T-helper 17 cell (primary cell): ENCODE data around the gene ADAMTSL1. TPM values are rescaled to one million over a fixed set of nuclear protein-coding genes. Genes with fewer than 3 reads are reported as not detected.

ENCODE experiments used
- ATAC-seq: fragments of 150-1000 bp; cut with Tn5 transposase; 2 replicates; pipeline ENCODE4 v1.10.0; 2021; ENCODE audit warnings: mild to moderate bottlenecking, moderate library complexity
- DNase-seq, 3 donors: peaks; one replicate each; pipeline versions ENCODE4 v3.0.0 to v3.0.0-alpha.2; 2020 to 2021
- H3K9me3 ChIP-seq: one replicate; pipeline ENCODE4 v1.7.0; 2013; ENCODE audit warnings: low read length, mild to moderate bottlenecking; ENCODE audit not compliant: control insufficient read depth, poor library complexity, severe bottlenecking
- H3K27ac Mint-ChIP-seq: one replicate; pipeline ENCODE4 v1.8.0; 2022; ENCODE audit warnings: mild to moderate bottlenecking, moderate library complexity, mixed read lengths
- H3K27me3 Mint-ChIP-seq: one replicate; pipeline ENCODE4 v1.8.0; 2022; ENCODE audit warnings: mixed read lengths
- H3K36me3 Mint-ChIP-seq: one replicate; pipeline ENCODE4 v1.8.0; 2022; ENCODE audit warnings: low read depth, mixed read lengths
- H3K4me1 Mint-ChIP-seq: one replicate; pipeline ENCODE4 v1.8.0; 2022; ENCODE audit warnings: mild to moderate bottlenecking, mixed read lengths
- H3K4me3 Mint-ChIP-seq: one replicate; pipeline ENCODE4 v1.8.0; 2022; ENCODE audit warnings: mild to moderate bottlenecking, moderate library complexity, mixed read lengths
- total RNA-seq, 4 donors: library from RNA in 2 of 4; stranded (reverse) in 2 of 4; gene quantifications; one replicate each; pipeline ENCODE4 v1.2.3 and lab custom pipeline; 2022 to 2026

The ADAMTSL1 gene
- total RNA-seq, 2 donors from 2014 or later, result not detected

- Mint-ChIP-seq H3K4me3 (no peak overlapping the region), H3K27ac (no peak overlapping the region), H3K36me3 (no peaks in the 10 kb centered on the region), H3K27me3 (peaks cover 6% of the 10 kb centered on the region), H3K4me1 (no peaks in the 10 kb centered on the region)
- H3K9me3 ChIP-seq, result no peaks in the 10 kb centered on the region
- DNase-seq (no peak), ATAC-seq (no peak)
Observed at GRCh38 chr9:18495065-18495464, 21.1 kb downstream of the ADAMTSL1 start.

DNA sequence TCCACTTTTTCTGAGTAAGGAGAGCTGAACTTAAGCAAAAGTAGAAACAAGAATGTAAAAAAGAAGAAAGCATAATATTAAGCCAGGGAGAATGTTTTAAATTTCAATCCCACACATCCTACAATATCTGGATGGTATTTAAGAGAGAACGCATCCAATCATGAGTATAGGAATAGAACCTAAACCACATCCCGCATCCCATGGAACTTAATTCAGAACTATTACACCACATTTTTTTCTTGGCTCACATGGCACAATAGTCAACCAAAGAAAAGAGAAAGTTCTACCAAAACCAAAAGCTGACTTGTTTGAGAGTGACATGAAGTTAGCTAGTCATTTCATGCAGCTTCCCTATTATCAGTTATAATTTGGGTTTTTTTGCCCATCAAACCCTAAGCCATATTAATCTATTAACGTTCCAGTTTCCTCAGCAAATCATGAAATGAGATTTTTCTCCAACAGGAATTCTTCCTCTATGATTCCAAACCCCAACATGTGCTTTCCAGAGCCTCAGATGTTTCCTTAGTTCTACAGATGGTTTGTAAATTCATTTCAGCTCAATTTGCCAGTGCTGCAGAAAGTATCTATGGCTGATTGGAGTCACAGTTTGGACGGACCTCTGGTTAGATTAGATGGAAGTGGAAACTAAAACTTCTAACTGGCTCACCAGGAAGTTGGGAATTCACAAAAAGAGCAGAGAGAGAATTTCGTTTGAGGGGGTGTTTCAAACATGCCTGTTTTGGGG, 22.5 kb downstream of the ADAMTSL1 start:
- Mint-ChIP-seq H3K27me3 (peaks cover 6% of the 10 kb centered on the region), H3K4me1 (no peaks in the 10 kb centered on the region), H3K4me3 (no peak overlapping the region), H3K27ac (no peak overlapping the region), H3K36me3 (no peaks in the 10 kb centered on the region)
- DNase-seq (no peak), ATAC-seq (no peak)
- H3K9me3 ChIP-seq, result no peaks in the 10 kb centered on the region

GRCh38 chr9:18499062-18499461, 25.1 kb downstream of the ADAMTSL1 start:
- no peak for DNase-seq
- Mint-ChIP-seq H3K27ac (no peak overlapping the region), H3K4me3 (no peak overlapping the region), H3K36me3 (no peaks in the 10 kb centered on the region), H3K27me3 (no peaks in the 10 kb centered on the region), H3K4me1 (no peaks in the 10 kb centered on the region)
- no peak for ATAC-seq
- H3K9me3 ChIP-seq, result no peaks in the 10 kb centered on the region

- H3K9me3 ChIP-seq, result no peaks in the 10 kb centered on the region
- no peak overlapping the region for H3K4me3 Mint-ChIP-seq
- no peaks in the 10 kb centered on the region for H3K36me3 Mint-ChIP-seq
- no peaks in the 10 kb centered on the region for H3K4me1 Mint-ChIP-seq
- DNase-seq (no peak), ATAC-seq (no peak)
- H3K27me3 Mint-ChIP-seq, result no peaks in the 10 kb centered on the region
- H3K27ac Mint-ChIP-seq, result no peak overlapping the region
Observed at GRCh38 chr9:18499980-18500379, 26.0 kb downstream of the ADAMTSL1 start.

DNA sequence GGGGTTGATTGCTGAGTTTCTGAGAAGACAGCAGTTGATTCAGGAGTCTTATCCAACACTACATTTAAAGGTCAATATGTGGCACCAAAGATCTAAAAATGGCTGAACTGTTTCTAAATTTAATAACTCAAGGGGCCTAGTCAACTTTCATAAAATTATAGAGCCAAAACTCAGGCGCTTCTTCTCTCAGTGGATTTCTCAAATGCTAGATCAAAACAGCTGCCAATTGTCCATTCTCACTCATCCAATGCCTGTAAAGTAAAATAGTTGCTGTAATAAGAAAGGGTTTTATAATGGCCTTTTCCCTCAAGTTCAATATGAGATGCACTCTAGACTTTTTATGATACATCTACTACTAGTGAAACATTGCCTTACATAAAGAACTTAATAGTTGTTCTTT, 26.5 kb downstream of the ADAMTSL1 start:
- DNase-seq (no peak), ATAC-seq (no peak)
- Mint-ChIP-seq H3K27me3 (no peaks in the 10 kb centered on the region), H3K27ac (no peak overlapping the region), H3K36me3 (no peaks in the 10 kb centered on the region), H3K4me3 (no peak overlapping the region), H3K4me1 (no peaks in the 10 kb centered on the region)
- no peaks in the 10 kb centered on the region for H3K9me3 ChIP-seq

DNA sequence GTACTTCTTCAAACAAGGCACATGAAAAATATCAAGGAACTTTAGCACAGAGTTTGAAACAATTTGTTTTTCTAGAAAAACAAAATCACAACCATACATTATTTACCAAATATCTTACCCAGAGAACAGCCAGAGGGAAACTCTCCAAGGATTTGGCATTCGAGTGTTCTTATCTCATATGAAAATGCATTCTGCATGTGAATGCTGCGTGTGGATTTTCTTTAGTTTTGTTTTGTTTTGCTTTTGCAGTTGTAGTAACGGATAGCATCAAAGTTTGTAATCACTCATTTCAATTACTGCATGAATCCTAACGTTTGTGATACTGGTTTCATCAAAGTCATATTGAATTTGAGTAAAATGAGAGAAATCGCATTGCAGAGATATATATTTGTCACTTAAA, 28.0 kb downstream of the ADAMTSL1 start:
- Mint-ChIP-seq H3K27me3 (no peaks in the 10 kb centered on the region), H3K4me1 (no peaks in the 10 kb centered on the region), H3K4me3 (no peak overlapping the region), H3K36me3 (no peaks in the 10 kb centered on the region), H3K27ac (no peak overlapping the region)
- H3K9me3 ChIP-seq, result no peaks in the 10 kb centered on the region
- DNase-seq (no peak), ATAC-seq (no peak)

GRCh38 chr9:18502546-18502945, 28.6 kb downstream of the ADAMTSL1 start:
- ATAC-seq (no peak), DNase-seq (no peak)
- no peak overlapping the region for H3K4me3 Mint-ChIP-seq
- no peaks in the 10 kb centered on the region for H3K27me3 Mint-ChIP-seq
- H3K36me3 Mint-ChIP-seq, result no peaks in the 10 kb centered on the region
- H3K27ac Mint-ChIP-seq, result no peak overlapping the region
- no peaks in the 10 kb centered on the region for H3K4me1 Mint-ChIP-seq
- H3K9me3 ChIP-seq, result no peaks in the 10 kb centered on the region

DNA sequence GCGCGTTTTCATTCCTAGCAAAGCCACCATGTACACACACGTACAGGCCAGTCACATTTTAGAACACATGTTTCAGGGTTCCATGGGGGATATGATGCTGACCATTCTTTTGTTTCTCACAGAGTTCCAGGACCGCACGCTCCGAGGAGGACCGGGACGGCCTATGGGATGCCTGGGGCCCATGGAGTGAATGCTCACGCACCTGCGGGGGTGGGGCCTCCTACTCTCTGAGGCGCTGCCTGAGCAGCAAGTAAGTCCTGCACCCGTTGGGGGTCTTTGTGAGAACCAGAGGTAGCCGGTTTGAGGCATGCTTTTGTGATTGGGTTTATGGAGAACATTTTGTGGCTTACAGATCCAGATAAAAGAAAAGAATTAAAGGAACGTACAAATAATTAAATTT, 30.8 kb downstream of the ADAMTSL1 start:
- ATAC-seq (no peak), DNase-seq (no peak)
- Mint-ChIP-seq H3K27ac (no peak overlapping the region), H3K4me3 (no peak overlapping the region), H3K27me3 (no peaks in the 10 kb centered on the region), H3K36me3 (no peaks in the 10 kb centered on the region), H3K4me1 (no peaks in the 10 kb centered on the region)
- no peaks in the 10 kb centered on the region for H3K9me3 ChIP-seq

DNA sequence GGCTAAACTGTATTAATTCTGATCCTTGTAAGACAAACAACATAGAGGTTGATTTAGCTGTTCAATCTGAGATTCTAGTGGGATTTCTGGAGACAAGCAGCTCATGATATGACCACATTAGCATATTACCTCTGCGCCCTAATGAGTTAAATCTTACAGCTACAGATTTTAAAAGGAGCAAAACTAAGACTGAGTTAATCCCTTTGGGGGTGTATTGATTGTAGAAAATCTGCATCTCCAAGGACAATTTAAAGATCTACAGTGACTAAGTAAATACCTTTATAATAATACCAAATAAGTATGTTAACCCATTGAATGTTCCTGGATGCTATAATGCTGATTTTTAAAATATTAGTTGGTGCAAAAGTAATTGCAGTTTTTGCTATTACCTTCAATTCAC, 33.2 kb downstream of the ADAMTSL1 start:
- Mint-ChIP-seq H3K27me3 (no peaks in the 10 kb centered on the region), H3K27ac (no peak overlapping the region), H3K36me3 (no peaks in the 10 kb centered on the region), H3K4me1 (no peaks in the 10 kb centered on the region), H3K4me3 (no peak overlapping the region)
- DNase-seq (no peak), ATAC-seq (no peak)
- no peaks in the 10 kb centered on the region for H3K9me3 ChIP-seq

DNA sequence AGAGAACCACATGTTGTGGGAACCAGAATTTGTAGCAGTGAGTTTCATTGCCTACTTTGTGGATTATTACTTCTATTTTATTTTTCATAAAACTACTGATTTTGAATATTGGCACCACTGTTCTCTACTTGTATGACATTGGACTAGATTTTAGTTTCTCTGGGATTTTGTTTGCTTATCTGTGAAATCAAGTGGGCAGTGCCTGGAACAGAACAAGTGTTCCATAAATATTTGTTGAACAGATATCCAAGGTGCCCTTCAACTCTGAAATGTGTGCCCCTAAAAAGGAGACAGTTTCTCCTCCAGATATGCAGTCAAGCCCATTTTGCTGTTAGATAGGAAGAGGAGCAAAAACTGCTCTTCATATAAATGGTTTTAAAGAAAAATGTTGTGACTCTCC, 42.6 kb downstream of the ADAMTSL1 start:
- H3K27me3 Mint-ChIP-seq, result no peaks in the 10 kb centered on the region
- H3K27ac Mint-ChIP-seq, result no peak overlapping the region
- H3K36me3 Mint-ChIP-seq, result no peaks in the 10 kb centered on the region
- H3K4me1 Mint-ChIP-seq, result no peaks in the 10 kb centered on the region
- DNase-seq, result no peak
- H3K4me3 Mint-ChIP-seq, result no peak overlapping the region
- H3K9me3 ChIP-seq, result no peaks in the 10 kb centered on the region
- ATAC-seq, result no peak

GRCh38 chr9:18516965-18517364, 43.0 kb downstream of the ADAMTSL1 start:
- no peaks in the 10 kb centered on the region for H3K9me3 ChIP-seq
- Mint-ChIP-seq H3K36me3 (no peaks in the 10 kb centered on the region), H3K27ac (no peak overlapping the region), H3K27me3 (no peaks in the 10 kb centered on the region), H3K4me1 (no peaks in the 10 kb centered on the region), H3K4me3 (no peak overlapping the region)
- ATAC-seq, result no peak
- DNase-seq, result no peak

DNA sequence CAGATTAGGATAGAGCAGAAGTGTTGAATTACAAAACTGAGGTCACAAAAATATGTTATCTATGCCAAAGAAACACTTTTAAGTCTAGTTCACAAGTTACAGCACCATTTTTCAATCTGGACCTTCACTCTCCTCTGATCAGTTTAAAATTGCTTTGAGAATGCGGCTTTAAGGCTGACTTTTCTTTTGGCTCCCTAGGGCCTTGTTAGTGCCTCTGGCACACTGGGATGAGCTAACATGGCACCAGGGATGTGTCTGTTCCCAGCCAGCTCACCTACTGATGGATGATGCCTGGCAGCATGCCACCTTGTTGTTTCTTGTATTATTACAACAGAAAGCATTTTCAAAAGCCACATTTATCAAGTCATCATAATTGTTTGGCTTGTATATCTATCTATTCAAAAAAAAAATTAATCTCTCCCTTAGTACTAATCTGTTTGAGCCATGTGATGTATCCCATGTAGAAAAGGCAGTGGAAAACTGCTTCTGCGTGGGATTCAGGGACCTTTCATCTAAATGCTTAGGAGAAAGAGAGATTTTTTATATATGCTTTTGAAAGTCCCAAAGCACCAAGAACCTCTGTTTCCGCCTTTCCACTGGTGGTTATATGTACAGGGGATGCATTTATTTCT, 46.6 kb downstream of the ADAMTSL1 start:
- Mint-ChIP-seq H3K27me3 (no peaks in the 10 kb centered on the region), H3K4me1 (no peaks in the 10 kb centered on the region), H3K27ac (no peak overlapping the region), H3K4me3 (no peak overlapping the region), H3K36me3 (no peaks in the 10 kb centered on the region)
- no peak for DNase-seq
- H3K9me3 ChIP-seq, result no peaks in the 10 kb centered on the region
- no peak for ATAC-seq

DNA sequence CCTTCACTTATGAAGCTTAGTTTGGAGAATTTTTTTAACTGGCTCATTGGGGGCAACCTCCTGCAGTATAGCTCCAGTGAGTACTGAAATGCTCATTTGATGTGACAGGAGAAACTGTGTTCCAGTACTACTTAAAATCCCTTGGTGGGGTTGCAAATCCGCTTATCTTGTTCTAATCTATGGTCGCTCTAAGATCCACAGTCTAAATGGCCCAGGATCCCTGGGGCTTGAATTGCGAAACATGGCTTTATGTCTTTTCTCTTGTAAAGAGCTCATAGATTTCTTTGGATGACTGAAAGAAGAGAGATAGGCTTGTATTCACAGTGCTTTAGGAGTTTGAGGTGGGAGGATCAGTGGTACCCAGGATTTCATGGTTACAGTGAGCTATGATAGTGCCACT, 52.7 kb downstream of the ADAMTSL1 start:
- H3K36me3 Mint-ChIP-seq, result no peaks in the 10 kb centered on the region
- H3K4me3 Mint-ChIP-seq, result no peak overlapping the region
- H3K27me3 Mint-ChIP-seq, result no peaks in the 10 kb centered on the region
- no peak for DNase-seq
- H3K4me1 Mint-ChIP-seq, result no peaks in the 10 kb centered on the region
- no peaks in the 10 kb centered on the region for H3K9me3 ChIP-seq
- ATAC-seq, result no peak
- H3K27ac Mint-ChIP-seq, result no peak overlapping the region
